Tibial nerve (tissue), 4 donors: ENCODE results near the gene NTNG2.

Experiments
- EP300 ChIP-seq, 2 donors: sonication (generic); formaldehyde crosslinking; IDR thresholded peaks; one replicate each; pipeline ENCODE4 v1.6.1; 2017; ENCODE audit warnings: antibody characterized with exemption in 2 of 2, mild to moderate bottlenecking in 1 of 2
- POLR2A ChIP-seq, 2 donors: fragments of 450-650 bp; IDR thresholded peaks; one replicate each; pipeline ENCODE4 v1.6.1; 2017; ENCODE audit warnings: antibody characterized with exemption in 2 of 2, mild to moderate bottlenecking in 2 of 2, moderate library complexity in 2 of 2
- TF ChIP-seq, protein P1 (sequence below), 5 experiments: fragments of 200-600 bp in 3 of 5; fragments of 450-650 bp in 2 of 5; sonication (generic) in 3 of 5; IDR thresholded peaks; one replicate each; pipeline ENCODE4 v1.5.1; 2016 to 2019; ENCODE audit warnings: antibody characterized with exemption in 5 of 5, mild to moderate bottlenecking in 3 of 5, moderate library complexity in 2 of 5

DNA sequence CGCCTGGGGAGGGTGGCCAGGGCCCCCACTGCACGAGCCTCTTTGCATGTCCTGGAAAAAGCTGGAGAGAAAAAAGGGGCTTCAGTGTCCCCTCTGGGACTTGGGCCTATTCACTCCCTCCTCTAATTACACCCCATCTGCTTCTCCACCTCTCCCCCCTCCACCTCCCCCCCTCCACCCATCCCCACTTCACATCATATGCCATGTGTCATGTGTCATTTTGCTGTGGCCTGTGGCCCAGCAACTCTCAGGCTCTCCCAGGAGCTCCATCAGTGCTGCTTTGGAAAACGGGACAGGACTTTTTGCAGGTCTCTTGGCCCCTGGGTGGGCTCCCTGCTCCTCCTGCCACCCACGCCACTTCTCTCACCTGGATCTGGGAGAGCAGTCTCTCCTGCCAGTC is 68.7 kb downstream of the NTNG2 start:
- TF ChIP-seq POLR2A (IDR thresholded peaks at IDR 0.05) (no peak), EP300 (IDR thresholded peaks at IDR 0.05) (no peak)
- TF ChIP-seq, protein P1, sequence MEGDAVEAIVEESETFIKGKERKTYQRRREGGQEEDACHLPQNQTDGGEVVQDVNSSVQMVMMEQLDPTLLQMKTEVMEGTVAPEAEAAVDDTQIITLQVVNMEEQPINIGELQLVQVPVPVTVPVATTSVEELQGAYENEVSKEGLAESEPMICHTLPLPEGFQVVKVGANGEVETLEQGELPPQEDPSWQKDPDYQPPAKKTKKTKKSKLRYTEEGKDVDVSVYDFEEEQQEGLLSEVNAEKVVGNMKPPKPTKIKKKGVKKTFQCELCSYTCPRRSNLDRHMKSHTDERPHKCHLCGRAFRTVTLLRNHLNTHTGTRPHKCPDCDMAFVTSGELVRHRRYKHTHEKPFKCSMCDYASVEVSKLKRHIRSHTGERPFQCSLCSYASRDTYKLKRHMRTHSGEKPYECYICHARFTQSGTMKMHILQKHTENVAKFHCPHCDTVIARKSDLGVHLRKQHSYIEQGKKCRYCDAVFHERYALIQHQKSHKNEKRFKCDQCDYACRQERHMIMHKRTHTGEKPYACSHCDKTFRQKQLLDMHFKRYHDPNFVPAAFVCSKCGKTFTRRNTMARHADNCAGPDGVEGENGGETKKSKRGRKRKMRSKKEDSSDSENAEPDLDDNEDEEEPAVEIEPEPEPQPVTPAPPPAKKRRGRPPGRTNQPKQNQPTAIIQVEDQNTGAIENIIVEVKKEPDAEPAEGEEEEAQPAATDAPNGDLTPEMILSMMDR (IDR thresholded peaks at IDR 0.05): no peak
